Transverse colon (tissue), 4 donors: ENCODE data around the gene SYNE2. TPM values are rescaled to one million over a fixed set of nuclear protein-coding genes. Genes with fewer than 3 reads are reported as not detected.
A peak's percentile ranks its signal among the peaks of the same experiment; 100 is the strongest.
"Not testable (repeated sequence)": the region's sequence is repeated elsewhere in the genome, so short reads cannot be mapped to it uniquely, and the experiment has no call there.

Experiments used
- DNase-seq: peaks from one replicate; pipeline ENCODE4 v3.0.0-alpha.2; 2019
- H3K27ac ChIP-seq, 4 donors: fragments of 200-600 bp; sonication (generic); 2 replicates each; pipeline ENCODE4 v1.5.1; 2016 to 2018; ENCODE audit warnings: inconsistent platforms in 4 of 4
- H3K27me3 ChIP-seq: fragments of 200-600 bp; sonication (generic); 2 replicates; pipeline ENCODE4 v1.5.1; 2017; ENCODE audit warnings: inconsistent platforms
- H3K36me3 ChIP-seq, 4 donors: fragments of 200-600 bp; sonication (generic); 2 replicates each; pipeline ENCODE4 v1.5.1; 2017 to 2019; ENCODE audit warnings: inconsistent platforms in 4 of 4
- H3K4me1 ChIP-seq, 4 donors: fragments of 200-600 bp; sonication (generic); 2 replicates each; pipeline ENCODE4 v1.5.1; 2017 to 2020; ENCODE audit warnings: inconsistent platforms in 4 of 4
- H3K4me3 ChIP-seq, 4 donors: fragments of 200-600 bp; sonication (generic); 1 replicate in 1 of 4; 2 replicates in 3 of 4; pipeline versions ENCODE4 v1.5.1 to v1.6.1; 2017 to 2019; ENCODE audit warnings: inconsistent platforms in 4 of 4
- H3K9me3 ChIP-seq, 2 donors: fragments of 200-600 bp; sonication (generic); 2 replicates each; pipeline ENCODE4 v1.5.1; 2017 to 2019; ENCODE audit warnings: inconsistent platforms in 2 of 2
- EP300 ChIP-seq: sonication (generic); formaldehyde crosslinking; IDR thresholded peaks from one replicate; pipeline ENCODE4 v1.6.1; 2017; ENCODE audit warnings: antibody characterized with exemption, low read depth
- POLR2A ChIP-seq: fragments of 450-650 bp; IDR thresholded peaks from one replicate; pipeline ENCODE4 v1.6.1; 2016; ENCODE audit warnings: antibody characterized with exemption, mild to moderate bottlenecking, moderate library complexity
- POLR2AphosphoS5 ChIP-seq, 3 donors: sonication (generic); formaldehyde crosslinking; IDR thresholded peaks; one replicate each; pipeline ENCODE4 v1.6.1; 2016; ENCODE audit warnings: antibody characterized with exemption in 3 of 3
- WGBS, 2 donors: methylation state at CpG; one replicate each; pipeline ENCODE4 v1.1.5; 2018; ENCODE audit warnings: low coverage in 1 of 2; 5-methylcytosine and 5-hydroxymethylcytosine counted together
- in situ Hi-C, 4 donors: fragments of 200-750 bp; cut with MboI; loops; one replicate each; pipeline versions ENCODE4 v1.15.0 to v1.15.1; 2017; ENCODE audit warnings: low sequenced_read_pairs in 3 of 4, low pct_ligation_motif_present in 1 of 4, low pct_unique_long_range_greater_than_20kb in 1 of 4
- intact Hi-C: fragments of 100-400 bp; cut with DNase I; formaldehyde crosslinking; loops from one replicate; pipeline ENCODE4 v1.15.1; 2023; ENCODE audit warnings: low total_unique reads
- total RNA-seq, 4 donors: library from RNA; depleted of rRNA; stranded (reverse); fragments of >200 nt; gene quantifications; one replicate each; pipeline ENCODE4 v1.1.0, GENCODE V29; 2016
- TF ChIP-seq, protein P1 (sequence below), 5 experiments: fragments of 200-600 bp in 3 of 5; fragments of 450-650 bp in 2 of 5; sonication (generic) in 3 of 5; IDR thresholded peaks; 1 replicate in 2 of 5; 2 replicates in 3 of 5; pipeline ENCODE4 v1.5.1; 2016 to 2017; ENCODE audit warnings: antibody characterized with exemption in 5 of 5, inconsistent platforms in 3 of 5, mild to moderate bottlenecking in 2 of 5, moderate library complexity in 1 of 5

SYNE2 gene, protein sequence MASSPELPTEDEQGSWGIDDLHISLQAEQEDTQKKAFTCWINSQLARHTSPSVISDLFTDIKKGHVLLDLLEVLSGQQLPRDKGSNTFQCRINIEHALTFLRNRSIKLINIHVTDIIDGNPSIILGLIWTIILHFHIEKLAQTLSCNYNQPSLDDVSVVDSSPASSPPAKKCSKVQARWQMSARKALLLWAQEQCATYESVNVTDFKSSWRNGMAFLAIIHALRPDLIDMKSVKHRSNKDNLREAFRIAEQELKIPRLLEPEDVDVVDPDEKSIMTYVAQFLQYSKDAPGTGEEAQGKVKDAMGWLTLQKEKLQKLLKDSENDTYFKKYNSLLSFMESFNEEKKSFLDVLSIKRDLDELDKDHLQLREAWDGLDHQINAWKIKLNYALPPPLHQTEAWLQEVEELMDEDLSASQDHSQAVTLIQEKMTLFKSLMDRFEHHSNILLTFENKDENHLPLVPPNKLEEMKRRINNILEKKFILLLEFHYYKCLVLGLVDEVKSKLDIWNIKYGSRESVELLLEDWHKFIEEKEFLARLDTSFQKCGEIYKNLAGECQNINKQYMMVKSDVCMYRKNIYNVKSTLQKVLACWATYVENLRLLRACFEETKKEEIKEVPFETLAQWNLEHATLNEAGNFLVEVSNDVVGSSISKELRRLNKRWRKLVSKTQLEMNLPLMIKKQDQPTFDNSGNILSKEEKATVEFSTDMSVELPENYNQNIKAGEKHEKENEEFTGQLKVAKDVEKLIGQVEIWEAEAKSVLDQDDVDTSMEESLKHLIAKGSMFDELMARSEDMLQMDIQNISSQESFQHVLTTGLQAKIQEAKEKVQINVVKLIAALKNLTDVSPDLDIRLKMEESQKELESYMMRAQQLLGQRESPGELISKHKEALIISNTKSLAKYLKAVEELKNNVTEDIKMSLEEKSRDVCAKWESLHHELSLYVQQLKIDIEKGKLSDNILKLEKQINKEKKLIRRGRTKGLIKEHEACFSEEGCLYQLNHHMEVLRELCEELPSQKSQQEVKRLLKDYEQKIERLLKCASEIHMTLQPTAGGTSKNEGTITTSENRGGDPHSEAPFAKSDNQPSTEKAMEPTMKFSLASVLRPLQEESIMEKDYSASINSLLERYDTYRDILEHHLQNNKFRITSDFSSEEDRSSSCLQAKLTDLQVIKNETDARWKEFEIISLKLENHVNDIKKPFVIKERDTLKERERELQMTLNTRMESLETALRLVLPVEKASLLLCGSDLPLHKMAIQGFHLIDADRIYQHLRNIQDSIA (N-terminal part only)
- total RNA-seq, result 100 to 1,000 TPM; 242 to 491 (median 304) TPM

DNA sequence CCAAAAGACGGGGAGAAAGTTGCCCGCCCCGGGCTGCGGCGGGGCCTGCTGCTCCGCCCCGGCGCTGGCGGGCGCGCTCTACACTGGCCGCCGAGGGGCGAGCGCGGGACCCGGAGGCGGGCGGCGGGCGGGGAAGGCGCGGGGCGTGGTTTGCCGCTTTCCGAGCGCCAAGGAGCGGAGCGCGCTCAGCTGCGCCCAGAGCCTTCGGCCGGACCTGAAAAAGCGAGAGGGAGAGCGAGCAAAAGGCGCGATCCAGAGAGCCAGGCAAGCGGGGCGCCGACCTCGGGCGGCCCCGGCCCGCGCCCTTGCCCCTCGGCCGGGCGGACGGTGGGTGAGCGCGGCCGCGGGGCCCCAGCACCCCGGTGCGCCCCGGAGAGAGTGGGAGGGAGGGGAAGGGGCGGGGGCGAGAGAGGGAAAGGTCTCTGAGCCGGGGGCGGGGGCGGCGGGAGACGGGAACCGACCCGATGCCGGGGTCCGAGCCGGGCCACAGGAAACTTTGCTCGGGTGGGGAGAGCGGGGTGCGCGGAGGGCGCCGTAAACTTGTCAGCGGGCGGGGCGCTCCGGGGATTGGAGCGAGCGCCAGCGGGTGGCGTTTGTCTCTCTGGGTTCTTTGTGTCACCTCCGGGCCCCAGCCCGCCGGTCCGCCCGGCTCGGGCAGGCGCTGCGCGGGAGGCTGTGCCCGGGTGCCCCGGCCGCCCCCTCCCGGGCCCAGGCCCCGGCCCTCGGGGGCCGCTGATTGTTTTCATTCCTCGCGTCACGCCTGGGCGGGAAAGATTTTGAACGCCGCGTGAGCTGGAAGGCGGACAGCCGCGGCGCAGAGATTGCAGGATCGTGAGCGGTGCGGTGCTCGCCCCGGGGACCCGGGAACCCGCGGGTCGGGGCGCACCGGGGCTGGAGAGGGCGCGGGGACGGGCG lies at the start of gene SYNE2:
TSS of gene SYNE2 (plus strand) at position 188 of the 915 bp plus-strand sequence. CDS start 56,145 bp downstream, outside the sequence.
- no peaks in the 10 kb centered on the region for H3K9me3 ChIP-seq
- no peaks in the 10 kb centered on the region for H3K36me3 ChIP-seq
- in situ Hi-C loops (no loop called here), intact Hi-C loops (loop anchor here (10.0 kb wide), 1 partner anchor 52 kb away; no protein-coding TSS in a partner anchor)
- H3K27me3 ChIP-seq, result no peaks in the 10 kb centered on the region
- TF ChIP-seq, protein P1, sequence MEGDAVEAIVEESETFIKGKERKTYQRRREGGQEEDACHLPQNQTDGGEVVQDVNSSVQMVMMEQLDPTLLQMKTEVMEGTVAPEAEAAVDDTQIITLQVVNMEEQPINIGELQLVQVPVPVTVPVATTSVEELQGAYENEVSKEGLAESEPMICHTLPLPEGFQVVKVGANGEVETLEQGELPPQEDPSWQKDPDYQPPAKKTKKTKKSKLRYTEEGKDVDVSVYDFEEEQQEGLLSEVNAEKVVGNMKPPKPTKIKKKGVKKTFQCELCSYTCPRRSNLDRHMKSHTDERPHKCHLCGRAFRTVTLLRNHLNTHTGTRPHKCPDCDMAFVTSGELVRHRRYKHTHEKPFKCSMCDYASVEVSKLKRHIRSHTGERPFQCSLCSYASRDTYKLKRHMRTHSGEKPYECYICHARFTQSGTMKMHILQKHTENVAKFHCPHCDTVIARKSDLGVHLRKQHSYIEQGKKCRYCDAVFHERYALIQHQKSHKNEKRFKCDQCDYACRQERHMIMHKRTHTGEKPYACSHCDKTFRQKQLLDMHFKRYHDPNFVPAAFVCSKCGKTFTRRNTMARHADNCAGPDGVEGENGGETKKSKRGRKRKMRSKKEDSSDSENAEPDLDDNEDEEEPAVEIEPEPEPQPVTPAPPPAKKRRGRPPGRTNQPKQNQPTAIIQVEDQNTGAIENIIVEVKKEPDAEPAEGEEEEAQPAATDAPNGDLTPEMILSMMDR (IDR thresholded peaks at IDR 0.05), result peak in 2 of 5 experiments; percentile 20 to 41
- TF ChIP-seq EP300, result no peak
- TF ChIP-seq POLR2AphosphoS5 (IDR thresholded peaks at IDR 0.05), result peak; percentile 33 to 50 (median 40)
- TF ChIP-seq POLR2A, result peak; percentile 29
- H3K27ac ChIP-seq, result peak within 1 kb of the TSS; percentile 93 to 98 (median 96)
- peak; percentile 86 for DNase-seq
- peak within 1 kb of the TSS; percentile 47 to 100 (median 88) for H3K4me3 ChIP-seq
- peaks cover 6 to 19% (median 10%) of the 10 kb centered on the region in 4 donors for H3K4me1 ChIP-seq
- WGBS, 2 donors, result 1% methylated on average over 52 of the region's 124 CpGs; no CpG with 5 or more reads in 1 of the 2 donors

DNA sequence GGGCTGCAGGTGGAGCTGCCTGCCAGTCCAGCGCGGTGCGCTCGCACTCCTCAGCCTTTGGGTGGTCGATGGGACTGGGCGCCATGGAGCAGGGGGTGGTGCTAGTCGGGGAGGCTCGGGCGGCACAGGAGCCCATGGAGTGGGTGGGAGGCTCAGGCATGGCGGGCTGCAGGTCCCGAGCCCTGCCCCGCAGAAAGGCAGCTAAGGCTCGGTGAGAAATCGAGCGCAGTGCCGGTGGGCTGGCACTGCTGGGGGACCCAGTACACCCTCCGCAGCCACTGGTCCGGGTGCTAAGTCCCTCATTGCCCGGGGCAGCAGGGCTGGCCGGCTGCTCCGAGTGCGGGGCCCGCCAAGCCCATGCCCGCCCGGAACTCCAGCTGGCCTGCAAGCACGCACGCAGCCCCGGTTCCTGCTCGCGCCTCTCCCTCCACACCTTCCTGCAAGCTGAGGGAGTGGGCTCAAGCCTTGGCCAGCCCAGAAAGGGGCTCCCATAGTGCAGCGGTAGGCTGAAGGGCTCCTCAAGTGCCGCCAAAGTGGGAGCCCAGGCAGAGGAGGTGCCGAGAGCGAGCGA lies 49.5 kb upstream of the SYNE2 start:
- in situ Hi-C loops, H3K36me3 ChIP-seq: not testable (repeated sequence)
- WGBS, 2 donors, result 94% methylated on average over 15 of the region's 35 CpGs; no CpG with 5 or more reads in 1 of the 2 donors

DNA sequence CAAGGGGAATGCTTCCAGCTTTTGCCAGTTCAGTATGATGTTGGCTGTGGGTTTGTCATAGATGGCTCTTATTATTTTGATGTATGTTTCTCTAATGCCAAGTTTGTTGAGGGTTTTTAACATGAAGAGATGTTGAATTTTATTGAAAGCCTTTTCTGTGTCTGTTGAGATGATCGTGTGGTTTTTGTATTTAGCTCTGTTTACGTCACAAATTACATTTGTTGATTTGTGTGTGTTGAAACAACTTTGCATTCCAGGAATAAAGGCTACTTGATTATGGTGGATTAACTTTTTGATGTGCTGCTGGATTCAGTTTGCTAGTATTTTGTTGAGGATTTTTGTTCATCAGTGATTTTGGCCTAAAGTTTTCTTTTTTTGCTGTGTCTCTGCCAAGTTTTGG lies 46.7 kb upstream of the SYNE2 start:
- H3K36me3 ChIP-seq, DNase-seq, intact Hi-C loops, H3K4me1 ChIP-seq, H3K9me3 ChIP-seq, H3K4me3 ChIP-seq, H3K27ac ChIP-seq, H3K27me3 ChIP-seq, in situ Hi-C loops: not testable (repeated sequence)
- WGBS, 2 donors, result 76 to 77% methylated on average over 2 of the region's 2 CpGs

More for the DNA sequence above, 49.5 kb upstream of the SYNE2 start:
- H3K27ac ChIP-seq, intact Hi-C loops, DNase-seq, H3K4me3 ChIP-seq, H3K9me3 ChIP-seq, H3K27me3 ChIP-seq: not testable (repeated sequence)
- H3K4me1 ChIP-seq, result peaks cover 0 to 11% (median 2%) of the 10 kb centered on the region in 4 donors

DNA sequence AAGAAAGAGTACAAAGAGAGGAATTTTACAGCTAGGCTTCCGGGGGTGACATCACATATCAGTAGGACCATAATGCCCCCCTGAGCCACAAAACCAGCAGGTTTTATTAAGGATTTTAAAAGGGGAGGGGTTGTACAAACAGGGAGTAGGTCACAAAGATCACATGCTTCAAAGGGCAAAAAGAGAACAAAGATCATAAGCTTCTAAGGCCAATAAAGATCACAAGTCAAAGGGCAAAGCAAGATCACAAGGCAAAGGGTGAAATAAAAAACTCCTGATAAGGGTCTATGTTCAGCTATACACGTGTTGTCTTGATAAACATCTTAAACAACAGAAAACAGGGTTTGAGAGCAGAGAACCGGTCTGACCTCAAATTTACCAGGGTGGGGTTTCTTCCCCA lies 41.1 kb upstream of the SYNE2 start:
- in situ Hi-C loops, result loop anchor here in 1 of 4 donors (10.0 kb wide), 1 partner anchor 183 kb away; no protein-coding TSS in a partner anchor
- DNase-seq, H3K27me3 ChIP-seq, H3K36me3 ChIP-seq, intact Hi-C loops, H3K27ac ChIP-seq, H3K4me1 ChIP-seq, H3K4me3 ChIP-seq: not testable (repeated sequence)
- peaks cover 0 to 12% of the 10 kb centered on the region in 2 donors for H3K9me3 ChIP-seq
- 61 to 77% methylated on average over 2 to 3 of the region's 3 CpGs for WGBS, 2 donors
